K562 (cell line): ENCODE results near the gene CALM3. TPM values are rescaled to one million over a fixed set of nuclear protein-coding genes. Genes with fewer than 3 reads are reported as not detected.

Experiments used
- BHLHE40 ChIP-seq: IDR thresholded peaks from 2 replicates; pipeline ENCODE4 v1.6.1; 2011; ENCODE audit warnings: low read length, improper control_type of control experiment
- CBFA2T2 ChIP-seq: fragments of 450-650 bp; conservative IDR thresholded peaks from 2 replicates; pipeline ENCODE4 v1.6.1; 2017; ENCODE audit warnings: mild to moderate bottlenecking
- ERF ChIP-seq: fragments of 450-650 bp; formaldehyde crosslinking; IDR thresholded peaks from 2 replicates; pipeline ENCODE4 v1.4.0; 2020; ENCODE audit warnings: mild to moderate bottlenecking, mixed read lengths
- ETV1 ChIP-seq: fragments of 450-650 bp; conservative IDR thresholded peaks from 2 replicates; pipeline ENCODE4 v1.6.1; 2016; ENCODE audit warnings: missing genetic modification characterization, control low read depth, low read depth, missing compliant biosample characterization
- ILK ChIP-seq: fragments of 450-650 bp; IDR thresholded peaks from 2 replicates; pipeline ENCODE4 v1.6.1; 2016; ENCODE audit warnings: missing genetic modification characterization, low read depth, mild to moderate bottlenecking, missing compliant biosample characterization, moderate library complexity, borderline replicate concordance
- IRF1 ChIP-seq: sonication (generic); formaldehyde crosslinking; IDR thresholded peaks from 2 replicates; pipeline ENCODE4 v1.8.0; 2022; ENCODE audit warnings: missing genetic modification reagents, mild to moderate bottlenecking, borderline replicate concordance
- MCM5 ChIP-seq: fragments of 450-650 bp; IDR thresholded peaks from 2 replicates; pipeline ENCODE4 v1.6.1; 2016; ENCODE audit warnings: low read depth
- MLX ChIP-seq, 2 experiments: fragments of 450-650 bp in 1 of 2; sonication (generic) in 1 of 2; formaldehyde crosslinking; conservative IDR thresholded peaks; 2 replicates each; pipeline versions ENCODE4 v1.4.0 to v1.8.1; 2020 to 2022; ENCODE audit warnings: mild to moderate bottlenecking in 1 of 2, missing genetic modification reagents in 1 of 2
- PATZ1 ChIP-seq: fragments of 250-450 bp; sonication (Bioruptor Pico); IDR thresholded peaks from 2 replicates; pipeline ENCODE4 v1.5.0; 2020; ENCODE audit warnings: mild to moderate bottlenecking, borderline replicate concordance
- PHF21A ChIP-seq: fragments of 450-650 bp; IDR thresholded peaks from 2 replicates; pipeline ENCODE4 v1.6.1; 2017; ENCODE audit warnings: low read depth, borderline replicate concordance
- RB1 ChIP-seq: fragments of 450-650 bp; IDR thresholded peaks from 2 replicates; pipeline ENCODE4 v1.6.1; 2017; ENCODE audit warnings: low read depth, mild to moderate bottlenecking
- RBM15 ChIP-seq: fragments of 200-400 bp; formaldehyde crosslinking; IDR thresholded peaks from 2 replicates; pipeline ENCODE4 v1.6.1; 2018; ENCODE audit warnings: mild to moderate bottlenecking, low read length, moderate library complexity; ENCODE audit not compliant: insufficient read depth
- RCOR1 ChIP-seq, 2 experiments: IDR thresholded peaks; 2 replicates each; pipeline ENCODE4 v1.6.1; 2012; ENCODE audit warnings: low read depth in 2 of 2, low read length in 2 of 2, borderline replicate concordance in 1 of 2, improper control_type of control experiment in 1 of 2
- SETDB1 ChIP-seq: IDR thresholded peaks from one replicate; pipeline ENCODE4 v1.6.1; 2012; ENCODE audit warnings: low read length, control low read depth, inconsistent platforms
- SMAD1 ChIP-seq: fragments of 150-350 bp; IDR thresholded peaks from 2 replicates; pipeline ENCODE4 v1.6.1; 2014; ENCODE audit warnings: low read length, low read depth; ENCODE audit not compliant: partially characterized antibody
- STAT6 ChIP-seq: sonication (generic); formaldehyde crosslinking; IDR thresholded peaks from 2 replicates; pipeline ENCODE4 v1.8.1; 2023; ENCODE audit warnings: mild to moderate bottlenecking, missing genetic modification reagents
- WHSC1 ChIP-seq: IDR thresholded peaks from one replicate; pipeline ENCODE4 v1.6.1; 2012; ENCODE audit warnings: low read length, control low read depth, inconsistent platforms
- XRCC5 ChIP-seq: fragments of 200-400 bp; formaldehyde crosslinking; IDR thresholded peaks from 2 replicates; pipeline ENCODE4 v1.6.1; 2017; ENCODE audit warnings: low read depth, mild to moderate bottlenecking, low read length
- ZNF561 ChIP-seq: fragments of 450-650 bp; formaldehyde crosslinking; conservative IDR thresholded peaks from 2 replicates; pipeline ENCODE4 v1.4.0; 2020; ENCODE audit warnings: mild to moderate bottlenecking, moderate library complexity
- ZNF584 ChIP-seq: fragments of 200-800 bp; sonication (Bioruptor generic); IDR thresholded peaks from 2 replicates; pipeline ENCODE4 v1.6.1; 2016; ENCODE audit warnings: low read depth, mild to moderate bottlenecking, missing genetic modification characterization, missing compliant biosample characterization
- ZNF655 ChIP-seq: fragments of 250-450 bp; sonication (Bioruptor Pico); IDR thresholded peaks from 2 replicates; pipeline ENCODE4 v1.5.0; 2021
- polyA plus RNA-seq, 8 experiments: library from polyadenylated mRNA; depleted of rRNA in 4 of 8; stranded (reverse) in 5 of 8; unstranded in 3 of 8; fragments of >200 nt; fragmentation: Nextera tagmentation in 2 of 8; fragmentation: Illumina TruSeq in 1 of 8; extraction: Ambion mirVana in 2 of 8; extraction: Trizol in 1 of 8; gene quantifications; 2 replicates each; pipeline versions ENCODE4 v1.2.1 to v1.2.3, GENCODE V29; 2011 to 2014; ENCODE audit warnings: inconsistent platforms in 1 of 8, missing spikeins in 1 of 8
- total RNA-seq, 7 experiments: library from RNA; depleted of rRNA in 6 of 7; stranded (reverse); fragments of >200 nt in 6 of 7; fragmentation: Illumina TruSeq in 2 of 7; extraction: Trizol in 2 of 7; gene quantifications; 2 replicates each; pipeline versions ENCODE4 v1.2.1 to v1.2.3, GENCODE V29; 2011 to 2021; ENCODE audit warnings: low replicate concordance in 1 of 7

The CALM3 gene
- total and polyA plus RNA-seq, 9 of the 15 experiments (the other 6 are each of a cell fraction or from before 2014, with no cell fraction given), result 34.6 to 350 (median 156) TPM

GRCh38 chr19:46614114-46614722 is 13.1 kb downstream of the CALM3 start (continued):
- TF ChIP-seq RCOR1 (IDR thresholded peaks at IDR 0.05; ENCODE audit: borderline replicate concordance in 1 of 2, low read depth in 2 of 2, low read length in 2 of 2) (peak in 1 of 2 experiments; percentile 69; a peak in 1 of 4 replicates), ILK (no peak), WHSC1 (no peak), PHF21A (peak; percentile 94; the same call in 1 of the 2 replicates), BHLHE40 (0 out of 2 replicates have a peak, but pooled peaks have one; percentile 13), XRCC5 (0 out of 2 replicates have a peak, but pooled peaks have one; percentile 38), ZNF655 (no peak), SETDB1 (no peak), SMAD1 (no peak), ETV1 (tag) (no peak), ZNF584 (CRISPR knock-in tag) (no peak), STAT6 (CRISPR knock-in tag) (0 out of 2 replicates have a peak, but pooled peaks have one; percentile 38), PATZ1 (no peak), RBM15 (no peak), CBFA2T2 (no peak), IRF1 (no peak), ERF (CRISPR knock-in tag) (no peak), MLX (CRISPR knock-in tag; conservative IDR thresholded peaks at IDR 0.05) (no peak), RB1 (peak; percentile 43; the same call in 1 of the 2 replicates), MCM5 (no peak), ZNF561 (CRISPR knock-in tag) (no peak)
